Fibroblast of skin of right biceps (primary cell): ENCODE data around the gene MAEA.

Experiments
- DNase-seq: peaks from one replicate; pipeline ENCODE4 v3.0.0-alpha.2; 2013

The MAEA gene

GRCh38 chr4:1382776-1383727 lies 93.4 kb downstream of the MAEA start:
- no peak for DNase-seq

GRCh38 chr4:1383728-1384591 lies 94.3 kb downstream of the MAEA start:
- DNase-seq = no peak

DNA sequence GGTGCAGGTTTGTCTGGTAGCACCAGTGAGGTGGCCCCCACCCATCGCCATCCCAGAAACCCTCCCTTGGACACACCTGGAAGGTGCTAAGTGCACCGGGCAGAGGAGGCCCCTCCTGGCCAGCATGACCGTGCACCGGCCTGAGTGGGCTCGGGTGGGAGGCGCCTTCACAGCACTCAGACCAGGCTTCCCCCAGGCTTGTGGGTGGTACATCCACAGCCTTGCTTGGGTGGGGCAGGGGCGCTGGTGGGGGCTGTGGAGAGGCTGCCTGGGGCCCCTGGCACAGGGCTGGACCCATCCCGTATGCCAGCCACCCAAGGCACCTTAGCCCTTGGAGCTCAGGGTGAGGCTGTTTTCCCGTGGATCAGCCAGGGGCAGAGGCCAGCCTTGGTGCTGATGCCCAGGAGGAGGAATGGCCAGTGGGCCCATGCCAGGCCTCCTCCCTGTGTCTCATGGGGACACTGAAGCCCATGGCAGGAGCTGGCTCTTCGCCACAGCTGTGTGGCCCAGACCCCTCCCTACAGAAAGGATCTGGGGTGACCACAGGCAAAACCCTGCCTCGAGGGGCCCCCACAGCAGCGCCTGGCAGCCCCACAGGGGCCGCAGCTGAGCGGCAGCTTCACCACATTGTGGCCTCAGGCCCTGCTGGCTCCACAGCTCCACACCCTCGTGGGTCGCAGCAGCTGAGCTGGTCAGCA lies 95.1 kb downstream of the MAEA start:
- no peak for DNase-seq

DNA sequence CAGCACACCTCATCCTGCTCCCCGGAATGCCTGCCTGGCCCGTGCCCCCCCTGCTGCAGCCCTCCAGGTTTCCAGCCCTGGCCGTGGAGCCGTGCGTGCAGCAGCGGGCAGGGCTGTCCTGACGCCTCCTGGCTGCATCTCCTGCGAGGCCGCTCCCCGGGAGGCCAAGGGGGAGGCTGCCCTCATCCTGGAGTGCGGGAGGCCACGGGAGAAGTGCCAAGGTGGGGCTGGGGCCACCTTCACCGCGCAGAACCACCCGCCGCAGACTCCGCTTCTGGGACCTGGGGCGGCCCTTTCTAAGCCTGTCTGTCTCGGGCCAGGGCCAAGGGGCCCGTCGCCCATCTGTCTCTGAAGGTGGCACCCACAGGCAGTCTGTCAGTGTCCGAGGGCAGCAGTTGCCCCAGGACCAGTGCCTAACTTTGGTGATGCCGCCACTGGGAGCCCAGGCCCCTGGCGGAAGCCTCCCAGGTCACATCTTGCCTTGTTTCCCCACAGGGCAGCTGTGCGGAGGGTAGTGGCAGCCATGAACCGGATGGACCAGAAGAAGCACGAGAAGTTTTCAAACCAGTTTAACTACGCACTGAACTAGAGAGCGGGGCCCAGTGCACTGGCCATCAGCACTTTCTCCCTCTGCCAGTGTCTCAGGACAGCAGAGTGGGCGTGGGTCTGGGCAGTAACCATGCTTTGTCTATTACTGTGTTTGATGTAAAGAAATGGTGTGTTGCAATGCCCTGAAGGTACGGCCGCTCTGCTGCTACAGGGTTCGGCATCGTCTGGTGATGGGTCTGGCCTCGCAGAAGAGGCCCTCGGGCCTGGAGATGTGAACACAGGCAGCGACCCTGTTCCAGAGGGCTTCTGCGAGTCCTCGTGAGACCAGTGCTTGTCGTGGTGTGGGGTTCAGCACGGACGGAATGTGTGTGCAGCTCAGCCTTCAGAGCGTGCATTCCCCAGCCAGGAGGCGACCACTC lies 96.0 kb downstream of the MAEA start:
- DNase-seq = no peak
